Heart left ventricle (tissue), 16 donors: ENCODE results near the gene FRS2. TPM values are rescaled to one million over a fixed set of nuclear protein-coding genes. Genes with fewer than 3 reads are reported as not detected.

Source experiments
- ATAC-seq, 4 donors: fragments of 200-7000 bp; cut with Tn5 transposase; one replicate each; pipeline ENCODE4 v1.9.1; 2020 to 2022; ENCODE audit warnings: moderate library complexity in 4 of 4, mild to moderate bottlenecking in 3 of 4, moderate number of reproducible peaks in 1 of 4
- DNase-seq, 5 donors: peaks; one replicate each; pipeline ENCODE4 v3.0.0-alpha.2; 2020
- H3K27ac ChIP-seq, 12 donors: fragments of 200-600 bp; sonication (generic) in 4 of 12; one replicate each; pipeline versions ENCODE4 v1.5.0 to v1.8.0; 2016 to 2022; ENCODE audit warnings: mild to moderate bottlenecking in 2 of 12
- H3K27me3 ChIP-seq, 9 donors: fragments of 200-600 bp; sonication (generic) in 2 of 9; one replicate each; pipeline versions ENCODE4 v1.5.1 to v1.8.0; 2016 to 2022; ENCODE audit warnings: mild to moderate bottlenecking in 3 of 9
- H3K36me3 ChIP-seq, 9 donors: fragments of 200-600 bp; sonication (generic) in 2 of 9; one replicate each; pipeline versions ENCODE4 v1.5.0 to v1.8.0; 2018 to 2022; ENCODE audit warnings: mild to moderate bottlenecking in 2 of 9
- H3K4me1 ChIP-seq, 12 donors: fragments of 200-600 bp; sonication (generic) in 4 of 12; one replicate each; pipeline versions ENCODE4 v1.5.0 to v1.8.0; 2016 to 2022; ENCODE audit warnings: mild to moderate bottlenecking in 3 of 12
- H3K4me3 ChIP-seq, 12 donors: fragments of 200-600 bp; sonication (generic) in 4 of 12; one replicate each; pipeline versions ENCODE4 v1.5.0 to v1.8.0; 2017 to 2022; ENCODE audit warnings: mild to moderate bottlenecking in 9 of 12, moderate library complexity in 4 of 12
- H3K9me3 ChIP-seq, 12 donors: fragments of 200-600 bp; sonication (generic) in 4 of 12; one replicate each; pipeline versions ENCODE4 v1.5.0 to v1.8.0; 2016 to 2022; ENCODE audit warnings: mild to moderate bottlenecking in 1 of 12
- POLR2A ChIP-seq, 2 donors: fragments of 450-650 bp; IDR thresholded peaks; one replicate each; pipeline ENCODE4 v1.6.1; 2017; ENCODE audit warnings: antibody characterized with exemption in 2 of 2, mild to moderate bottlenecking in 2 of 2, moderate library complexity in 2 of 2
- WGBS, 4 donors: extraction: QIAGEN DNeasy Blood & Tissue Kit in 2 of 4; methylation state at CpG; one replicate each; pipeline versions ENCODE4 v1.1.5 to v1.1.7; 2013 to 2018; 5-methylcytosine and 5-hydroxymethylcytosine counted together
- intact Hi-C, 10 donors: fragments of 100-400 bp; cut with DNase I; formaldehyde crosslinking; loops; one replicate each; pipeline versions ENCODE4 v1.11.1 to v1.14.2; 2022
- polyA plus RNA-seq, 2 donors: library from polyadenylated mRNA; stranded (reverse); fragments of 200-250 nt; gene quantifications; one replicate each; pipeline ENCODE4 v1.2.3, GENCODE V29; 2013
- total RNA-seq, 9 donors: library from RNA; depleted of rRNA in 2 of 9; stranded (reverse); fragments of >200 nt in 2 of 9; fragmentation: NEBNext Ultra II Directional in 3 of 9; extraction: Animal tissue kit (Norgen Biotek cat#: 25700) in 3 of 9; gene quantifications; one replicate each; pipeline versions ENCODE4 v1.1.0 to v1.2.4, GENCODE V29; 2016 to 2023
- TF ChIP-seq, protein P1 (sequence below), 12 donors: fragments of 200-600 bp; sonication (generic) in 4 of 12; IDR thresholded peaks; one replicate each; pipeline versions ENCODE4 v1.5.0 to v1.8.0; 2018 to 2022; ENCODE audit warnings: antibody characterized with exemption in 12 of 12, mild to moderate bottlenecking in 5 of 12
- donor health status: ischemic (EF 13 %, LVEDD 7.1; RV severe dilation, severe dysfunction).
- donor health status: healthy with polysubstance abuse.
- donor health status: DM: no; HTN: yes; CAD: no.
- donor health status: DM: no; HTN: no; CAD: no.
- donor health status: ischemic (EF 25% LVEDD 6.9; RV normal size, moderate dysfunction).
- donor health status: ischemic (EF 25% LVEDD 5.7; RV mildly dilated, moderate dysfunction).
- donor health status: healthy.
- donor health status: DM: yes; HTN: yes; CAD: no.
- donor health status: ischemic (EF 35%, LVEDD 5.7; RV mildly dilated, moderate dysfunction).
- donor health status: nonischemic (EF 11% LVEDD 7.7; RV severe dilation, severe dysfunction).
- donor health status: DM: yes; HTN: yes; CAD: no.
- donor health status: PGD.
- donor health status: ischemic (EF 29% LVEDD 5.4; RV normal size, mild dysfunction).
- donor health status: nonischemic (EF 23%, LVEDD 6.1; RV moderate dilation, normal function).

FRS2 gene
- total and polyA plus RNA-seq, 11 donors: 2.6 to 33.9 (median 20.3) TPM

DNA sequence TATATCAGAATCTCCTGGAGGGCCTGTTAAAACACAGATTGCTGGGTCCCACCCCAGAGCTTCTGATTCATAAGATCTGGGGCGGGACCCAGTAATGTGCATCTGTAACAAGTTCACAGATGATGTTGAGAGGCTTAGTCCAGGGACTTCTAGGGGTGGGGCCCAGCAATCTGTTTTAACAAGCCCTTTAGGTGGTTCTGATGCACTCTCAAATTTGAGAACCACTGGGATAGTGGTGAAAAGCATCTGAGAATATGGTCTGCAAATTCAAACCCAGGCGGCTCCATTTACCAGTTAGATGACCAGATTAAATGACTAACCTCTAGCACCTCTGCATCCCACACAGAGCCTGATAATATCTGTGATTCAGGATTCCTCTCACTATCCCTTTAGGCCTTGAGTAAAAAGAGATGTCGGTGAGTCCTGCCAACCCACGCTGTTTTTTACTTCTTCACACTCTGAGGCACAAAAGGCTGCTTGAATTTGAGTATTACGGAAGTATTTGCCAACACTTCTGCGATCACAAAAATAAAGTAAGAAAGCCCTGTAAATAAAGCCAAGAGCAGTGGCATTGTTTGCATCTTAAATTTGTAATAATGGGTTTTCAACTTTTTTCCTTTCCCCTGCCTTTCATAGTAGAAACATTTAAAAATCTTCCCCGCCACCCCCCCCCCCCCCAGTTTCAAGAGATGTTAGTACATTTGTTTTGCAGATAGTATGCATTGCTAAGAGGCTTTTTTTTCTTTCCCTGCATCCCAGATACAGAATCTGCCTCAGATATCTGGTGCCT is 1.8 kb upstream of the FRS2 start:
- no peak for TF ChIP-seq POLR2A (IDR thresholded peaks at IDR 0.05)
- TF ChIP-seq, protein P1, sequence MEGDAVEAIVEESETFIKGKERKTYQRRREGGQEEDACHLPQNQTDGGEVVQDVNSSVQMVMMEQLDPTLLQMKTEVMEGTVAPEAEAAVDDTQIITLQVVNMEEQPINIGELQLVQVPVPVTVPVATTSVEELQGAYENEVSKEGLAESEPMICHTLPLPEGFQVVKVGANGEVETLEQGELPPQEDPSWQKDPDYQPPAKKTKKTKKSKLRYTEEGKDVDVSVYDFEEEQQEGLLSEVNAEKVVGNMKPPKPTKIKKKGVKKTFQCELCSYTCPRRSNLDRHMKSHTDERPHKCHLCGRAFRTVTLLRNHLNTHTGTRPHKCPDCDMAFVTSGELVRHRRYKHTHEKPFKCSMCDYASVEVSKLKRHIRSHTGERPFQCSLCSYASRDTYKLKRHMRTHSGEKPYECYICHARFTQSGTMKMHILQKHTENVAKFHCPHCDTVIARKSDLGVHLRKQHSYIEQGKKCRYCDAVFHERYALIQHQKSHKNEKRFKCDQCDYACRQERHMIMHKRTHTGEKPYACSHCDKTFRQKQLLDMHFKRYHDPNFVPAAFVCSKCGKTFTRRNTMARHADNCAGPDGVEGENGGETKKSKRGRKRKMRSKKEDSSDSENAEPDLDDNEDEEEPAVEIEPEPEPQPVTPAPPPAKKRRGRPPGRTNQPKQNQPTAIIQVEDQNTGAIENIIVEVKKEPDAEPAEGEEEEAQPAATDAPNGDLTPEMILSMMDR (IDR thresholded peaks at IDR 0.05): no peak
- intact Hi-C loops: loop anchor here in 2 of 10 donors (5.0 kb wide), 2 partner anchors 36 to 51 kb away; no protein-coding TSS in a partner anchor
- 79 to 83% (median 81%) methylated on average over 7 of the region's 7 CpGs for WGBS, 4 donors

GRCh38 chr12:69469854-69470188 is 367 bp upstream of the FRS2 start:
- no peaks in the 10 kb centered on the region for H3K36me3 ChIP-seq
- TF ChIP-seq, protein P1 (IDR thresholded peaks at IDR 0.05): no peak
- TF ChIP-seq POLR2A (IDR thresholded peaks at IDR 0.05): no peak
- peaks cover 0 to 59% (median 38%) of the 10 kb centered on the region in 12 donors for H3K4me1 ChIP-seq
- ATAC-seq (peak in 2 of 4 donors; percentile 18 to 23), DNase-seq (no peak)
- intact Hi-C loops: loop anchor here in 9 of 10 donors (2.0 to 10.0 kb wide), 8 partner anchors 37 to 117 kb away; partner anchors contain the start of genes CCT2 (in 1 of the 9) and YEATS4 (in 1 of the 9)
- no peaks in the 10 kb centered on the region for H3K27me3 ChIP-seq
- peak overlapping the region; percentile 70 to 99 (median 94) for H3K4me3 ChIP-seq
- no peaks in the 10 kb centered on the region for H3K9me3 ChIP-seq
- 16 to 24% (median 21%) methylated on average over 10 of the region's 10 CpGs for WGBS, 4 donors
- H3K27ac ChIP-seq: peak overlapping the region in 11 of 12 donors; percentile 85 to 98 (median 93)

More for the DNA sequence above, 1.8 kb upstream of the FRS2 start:
- Histone ChIP-seq H3K36me3 (no peaks in the 10 kb centered on the region), H3K27ac (no peak overlapping the region), H3K27me3 (no peaks in the 10 kb centered on the region), H3K4me3 (no peak overlapping the region), H3K4me1 (peaks cover 0 to 45% (median 25%) of the 10 kb centered on the region in 12 donors), H3K9me3 (no peaks in the 10 kb centered on the region)
- no peak for DNase-seq
- ATAC-seq: no peak

GRCh38 chr12:69471076-69471430 is 865 bp downstream of the FRS2 start:
- intact Hi-C loops: loop anchor here in 9 of 10 donors (2.0 to 10.0 kb wide), 7 partner anchors 36 to 116 kb away; partner anchors contain the start of genes CCT2 (in 1 of the 9) and YEATS4 (in 1 of the 9)
- TF ChIP-seq POLR2A (IDR thresholded peaks at IDR 0.05): no peak
- TF ChIP-seq, protein P1 (IDR thresholded peaks at IDR 0.05): no peak
- DNase-seq: no peak
- Histone ChIP-seq H3K27ac (peak overlapping the region in 11 of 12 donors; percentile 85 to 98 (median 93)), H3K4me3 (peak overlapping the region; percentile 70 to 99 (median 94)), H3K4me1 (peaks cover 0 to 71% (median 49%) of the 10 kb centered on the region in 12 donors), H3K36me3 (no peaks in the 10 kb centered on the region), H3K27me3 (no peaks in the 10 kb centered on the region), H3K9me3 (no peaks in the 10 kb centered on the region)
- no peak for ATAC-seq
- WGBS, 4 donors: 0 to 2% (median 1%) methylated on average over 7 of the region's 7 CpGs

DNA sequence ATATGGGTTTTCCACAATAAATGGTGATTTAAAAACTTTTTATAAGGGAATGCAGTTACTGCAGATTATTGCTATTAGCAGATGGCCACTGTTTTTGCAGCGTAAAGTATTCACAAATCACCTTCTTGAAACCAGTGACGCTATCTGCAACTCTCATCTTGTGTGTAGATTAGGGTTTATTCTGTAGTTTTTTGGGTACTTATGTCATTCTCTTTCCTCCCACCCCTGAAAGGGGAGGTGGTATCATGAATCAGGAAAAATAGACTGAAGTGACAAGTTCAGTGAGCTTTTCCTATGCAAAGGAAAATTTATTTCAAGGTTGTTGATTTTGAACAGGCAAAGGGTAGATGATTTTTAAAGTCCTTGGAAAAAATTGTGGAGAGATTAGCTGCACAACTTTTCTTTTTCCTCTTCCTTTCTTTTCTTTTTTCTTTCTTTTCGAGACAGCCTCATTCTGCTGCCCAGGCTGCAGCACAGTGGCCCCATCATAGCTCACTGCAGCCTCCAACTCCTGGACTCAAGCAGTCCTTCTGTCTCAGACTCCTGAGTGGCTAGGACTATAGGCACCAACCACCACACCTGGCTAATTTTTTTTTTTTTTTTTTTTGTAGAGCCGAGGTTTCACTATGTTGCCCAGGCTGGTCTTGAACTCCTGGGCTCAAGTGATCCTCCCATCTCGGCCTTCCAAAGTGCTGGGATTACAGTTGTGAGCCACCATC is 1.6 kb downstream of the FRS2 start:
- TF ChIP-seq POLR2A (IDR thresholded peaks at IDR 0.05): no peak
- Histone ChIP-seq H3K27ac (no peak overlapping the region), H3K4me3 (peak overlapping the region in 9 of 12 donors; percentile 70 to 99 (median 94)), H3K36me3 (no peaks in the 10 kb centered on the region), H3K4me1 (peaks cover 0 to 73% (median 55%) of the 10 kb centered on the region in 12 donors), H3K9me3 (no peaks in the 10 kb centered on the region), H3K27me3 (no peaks in the 10 kb centered on the region)
- WGBS, 4 donors: 79 to 83% (median 79%) methylated on average over 5 of the region's 5 CpGs
- ATAC-seq: no peak
- intact Hi-C loops: loop anchor here in 9 of 10 donors (2.0 to 10.0 kb wide), 7 partner anchors 35 to 115 kb away; partner anchors contain the start of genes CCT2 (in 1 of the 9) and YEATS4 (in 1 of the 9)
- no peak for DNase-seq
